HepG2 (cell line): ENCODE results near the gene VPS37B. TPM values are rescaled to one million over a fixed set of nuclear protein-coding genes. Genes with fewer than 3 reads are reported as not detected.

Experiments used
- ATAC-seq: fragments of 200-7000 bp; cut with Tn5 transposase; 3 replicates; pipeline ENCODE4 v1.9.1; 2020; ENCODE audit warnings: mild to moderate bottlenecking, moderate library complexity
- BruUV-seq: library from RNA; stranded (reverse); fragments of 400-500 nt; replicated peaks from 2 replicates; lab custom pipeline; 2021; lab: Mats Ljungman, UMichigan
- CTCF ChIA-PET: fragments of 300-600 bp; formaldehyde crosslinking; extraction: SDS; loops from one replicate; lab custom pipeline; 2021; ENCODE audit warnings: low total read pairs, inconsistent platforms, low intra/inter-chr PET ratio; lab: Yijun Ruan, JAX
- POLR2A ChIA-PET: fragments of 350-600 bp; sonication (Branson Sonifier 250); formaldehyde crosslinking; loops from one replicate; lab custom pipeline; 2020; ENCODE audit warnings: antibody characterized with exemption, inconsistent platforms; lab: Yijun Ruan, JAX
- DNase-seq: peaks from one replicate; pipeline ENCODE4 v3.0.0-alpha.2; 2015; ENCODE audit warnings: low spot score
- FAIRE-seq: peaks from 3 replicates; lab custom pipeline; 2011; peaks lifted over from hg19 to GRCh38; lab: Jason Lieb, UNC
- H2AFZ ChIP-seq: one replicate; pipeline ENCODE4 v1.6.1; 2011; ENCODE audit warnings: low read length, inconsistent platforms
- H3K27ac ChIP-seq: fragments of 300-600 bp; 3 replicates; pipeline ENCODE4 v1.8.0; 2011; ENCODE audit warnings: mixed run types, mild to moderate bottlenecking, mixed read lengths, low read length, inconsistent platforms; ENCODE audit not compliant: insufficient read depth; ENCODE audit errors: extremely low read length
- H3K27me3 ChIP-seq, 2 experiments: fragments of 200-600 bp in 1 of 2; 2 replicates in 1 of 2; 3 replicates in 1 of 2; pipeline versions ENCODE4 v1.6.0 to v1.8.0; 2011; ENCODE audit warnings: low read length in 2 of 2, mild to moderate bottlenecking in 2 of 2, moderate library complexity in 2 of 2, inconsistent platforms in 1 of 2; ENCODE audit not compliant: insufficient read depth in 2 of 2, control insufficient read depth in 1 of 2
- H3K36me3 ChIP-seq, 2 experiments: fragments of 200-600 bp in 1 of 2; replicated peaks in 1 of 2; 2 replicates in 1 of 2; 3 replicates in 1 of 2; pipeline versions ENCODE4 v1.5.1 to v1.8.0; 2011; ENCODE audit warnings: low read length in 2 of 2, inconsistent platforms in 1 of 2; ENCODE audit not compliant: insufficient read depth in 2 of 2, control insufficient read depth in 1 of 2
- H3K4me1 ChIP-seq: 2 replicates; pipeline ENCODE4 v1.5.1; 2012; ENCODE audit warnings: low read length, inconsistent platforms; ENCODE audit not compliant: insufficient read depth
- H3K4me2 ChIP-seq: 2 replicates; pipeline ENCODE4 v1.6.0; 2011; ENCODE audit warnings: low read depth, low read length, inconsistent platforms
- H3K4me3 ChIP-seq, 3 experiments: fragments of 200-600 bp in 1 of 3; sonication (generic), shearing (Covaris generic) in 1 of 3; replicated peaks in 1 of 3; 2 replicates each; pipeline ENCODE4 v1.5.1; 2011 to 2016; ENCODE audit warnings: low read length in 3 of 3, inconsistent platforms in 2 of 3, low read depth in 2 of 3, mild to moderate bottlenecking in 2 of 3, control low read depth in 1 of 3, mixed read lengths in 1 of 3; ENCODE audit not compliant: insufficient read depth in 1 of 3
- H3K79me2 ChIP-seq: one replicate; pipeline ENCODE4 v1.6.1; 2011; ENCODE audit warnings: low read length, inconsistent platforms; ENCODE audit not compliant: insufficient read depth
- H3K9ac ChIP-seq: 2 replicates; pipeline ENCODE4 v1.6.0; 2011; ENCODE audit warnings: mild to moderate bottlenecking, low read depth, low read length, inconsistent platforms; ENCODE audit not compliant: insufficient read depth
- H3K9me3 ChIP-seq: 2 replicates; pipeline ENCODE4 v1.5.1; 2012; ENCODE audit warnings: mild to moderate bottlenecking, low read length
- H4K20me1 ChIP-seq: 2 replicates; pipeline ENCODE4 v1.6.0; 2011; ENCODE audit warnings: inconsistent platforms, mild to moderate bottlenecking, low read length, moderate library complexity; ENCODE audit not compliant: insufficient read depth
- AFF4 ChIP-seq: sonication (generic); formaldehyde crosslinking; IDR thresholded peaks from 2 replicates; pipeline ENCODE4 v1.4.0; 2020; ENCODE audit warnings: missing genetic modification reagents
- HDAC1 ChIP-seq: sonication (generic); formaldehyde crosslinking; IDR thresholded peaks from 2 replicates; pipeline ENCODE4 v1.5.1; 2020; ENCODE audit warnings: mild to moderate bottlenecking, missing genetic modification reagents
- HNF4A ChIP-seq: sonication (generic); formaldehyde crosslinking; IDR thresholded peaks from 2 replicates; pipeline ENCODE4 v1.4.0; 2020; ENCODE audit warnings: missing genetic modification reagents
- KMT2B ChIP-seq: IDR thresholded peaks from 2 replicates; pipeline ENCODE4 v1.6.1; 2016; ENCODE audit warnings: missing genetic modification reagents, missing compliant biosample characterization
- RERE ChIP-seq: IDR thresholded peaks from 2 replicates; pipeline ENCODE4 v1.6.1; 2016; ENCODE audit warnings: low read depth, missing genetic modification reagents, missing compliant biosample characterization
- RORA ChIP-seq: sonication (generic); formaldehyde crosslinking; IDR thresholded peaks from 2 replicates; pipeline ENCODE4 v1.5.0; 2020; ENCODE audit warnings: mild to moderate bottlenecking, missing genetic modification reagents, moderate library complexity
- RXRB ChIP-seq: IDR thresholded peaks from 2 replicates; pipeline ENCODE4 v1.6.1; 2016; ENCODE audit warnings: borderline replicate concordance, missing genetic modification reagents, missing compliant biosample characterization
- SALL2 ChIP-seq: sonication (generic); formaldehyde crosslinking; IDR thresholded peaks from 2 replicates; pipeline ENCODE4 v1.8.1; 2023; ENCODE audit warnings: mild to moderate bottlenecking, missing genetic modification reagents, inconsistent platforms
- SRSF1 ChIP-seq: fragments of 200-400 bp; formaldehyde crosslinking; optimal IDR thresholded peaks from 2 replicates; pipeline ENCODE3; 2017; ENCODE audit warnings: mild to moderate bottlenecking, low read depth, low read length, moderate library complexity
- SYNCRIP ChIP-seq: fragments of 200-400 bp; formaldehyde crosslinking; IDR thresholded peaks from 2 replicates; pipeline ENCODE4 v1.6.1; 2018; ENCODE audit warnings: mild to moderate bottlenecking, low read depth, low read length; ENCODE audit not compliant: insufficient read depth
- ZNF451 ChIP-seq: sonication (generic); formaldehyde crosslinking; IDR thresholded peaks from 2 replicates; pipeline ENCODE4 v1.5.0; 2020; ENCODE audit warnings: mild to moderate bottlenecking, missing genetic modification reagents
- ZNF672 ChIP-seq: sonication (generic); formaldehyde crosslinking; IDR thresholded peaks from 2 replicates; pipeline ENCODE4 v1.8.1; 2022; ENCODE audit warnings: missing genetic modification reagents
- ZNF850 ChIP-seq: sonication (generic); formaldehyde crosslinking; conservative IDR thresholded peaks from 2 replicates; pipeline ENCODE4 v1.9.0; 2021; ENCODE audit warnings: mild to moderate bottlenecking, missing genetic modification reagents
- WGBS: methylation state at CpG from one replicate; pipeline ENCODE4 v1.1.6; 2017; ENCODE audit warnings: low lambda C conversion rate; 5-methylcytosine and 5-hydroxymethylcytosine counted together
- in situ Hi-C: cut with HindIII; loops from 2 replicates; pipeline ENCODE4 v1.10.0; 2017; ENCODE audit warnings: low pct_unique_long_range_greater_than_20kb; ENCODE audit not compliant: extremely low pct_ligation_motif_present
- intact Hi-C: fragments of 100-400 bp; cut with micrococcal nuclease; formaldehyde crosslinking; loops from one replicate; pipeline ENCODE4 v1.10.0; 2022; ENCODE audit not compliant: unreplicated experiment
- polyA plus RNA-seq, 8 experiments: library from polyadenylated mRNA; depleted of rRNA in 3 of 8; stranded (reverse) in 7 of 8; unstranded in 1 of 8; fragments of >200 nt; fragmentation: Illumina TruSeq in 4 of 8; extraction: Trizol in 4 of 8; gene quantifications; 2 replicates each; pipeline versions ENCODE4 v1.2.1 to v1.2.3, GENCODE V29; 2011 to 2016; ENCODE audit warnings: low read depth in 4 of 8, missing spikeins in 1 of 8, mixed read lengths in 1 of 8; ENCODE audit not compliant: insufficient read depth in 1 of 8
- total RNA-seq, 5 experiments: library from RNA; depleted of rRNA; stranded (reverse); fragments of >200 nt; fragmentation: Illumina TruSeq; extraction: Trizol; gene quantifications; 2 replicates each; pipeline ENCODE4 v1.2.3, GENCODE V29; 2016; ENCODE audit warnings: low read depth in 1 of 5

VPS37B gene
- total and polyA plus RNA-seq, 2 of the 13 experiments (the other 11 are each of a cell fraction or from before 2014, with no cell fraction given), result 4.6 to 5.3 TPM

GRCh38 chr12:122855071-122855829, 40.7 kb downstream of the VPS37B start (continued):
- no peak for TF ChIP-seq RERE (CRISPR knock-in tag)

GRCh38 chr12:122854554-122854953, 41.4 kb downstream of the VPS37B start:
- intact Hi-C loops (no loop called here), in situ Hi-C loops (loop anchor here (25.0 kb wide), 1 partner anchor 383 kb away; the partner anchor contains the start of genes MPHOSPH9 and MTRFR)
- POLR2A ChIA-PET, result no interaction called here

More at GRCh38 chr12:122854554-122854953, 41.4 kb downstream of the VPS37B start:
- no peak for DNase-seq
- Histone ChIP-seq H3K4me3 (no peak overlapping the region), H3K4me1 (peaks cover 12% of the 10 kb centered on the region), H3K4me2 (no peak overlapping the region), H3K9ac (no peak overlapping the region), H3K36me3 (peaks cover 0 to 7% of the 10 kb centered on the region in 2 experiments; a peak in 2 of 5 replicates), H3K27ac (no peak overlapping the region), H2AFZ (no peak overlapping the region), H3K9me3 (no peaks in the 10 kb centered on the region), H4K20me1 (no peaks in the 10 kb centered on the region), H3K27me3 (no peaks in the 10 kb centered on the region), H3K79me2 (no peaks in the 10 kb centered on the region)
- BruUV-seq, result no TSS peak
- ATAC-seq, result no peak
- CTCF ChIA-PET, result no interaction called here
- 95% methylated on average over 12 of the region's 17 CpGs for WGBS
- TF ChIP-seq AFF4 (CRISPR knock-in tag), result no peak
- no peak for TF ChIP-seq KMT2B (CRISPR knock-in tag)
- no peak for TF ChIP-seq ZNF672 (CRISPR knock-in tag)
- no peak for TF ChIP-seq SALL2 (CRISPR knock-in tag)
- no peak for TF ChIP-seq HNF4A
- TF ChIP-seq SRSF1, result no peak
- TF ChIP-seq SYNCRIP, result no peak
- TF ChIP-seq ZNF451 (CRISPR knock-in tag), result no peak
- TF ChIP-seq RORA, result no peak
- no peak for TF ChIP-seq HDAC1 (CRISPR knock-in tag)
- TF ChIP-seq ZNF850 (CRISPR knock-in tag), result no peak
- no peak for TF ChIP-seq RXRB
- FAIRE-seq, result no peak
